GM21825 (cell line): ENCODE measurements around the gene ANTXRL.
"Not testable (repeated sequence)": the region's sequence is repeated elsewhere in the genome, so short reads cannot be mapped to it uniquely, and the experiment has no call there.

Experiments
- ATAC-seq: cut with Tn5 transposase; IDR thresholded peaks from one replicate; pipeline ENCODE4 v1.9.1; 2021; ENCODE audit warnings: mild to moderate bottlenecking, moderate library complexity; ENCODE audit not compliant: unreplicated experiment

The ANTXRL gene

DNA sequence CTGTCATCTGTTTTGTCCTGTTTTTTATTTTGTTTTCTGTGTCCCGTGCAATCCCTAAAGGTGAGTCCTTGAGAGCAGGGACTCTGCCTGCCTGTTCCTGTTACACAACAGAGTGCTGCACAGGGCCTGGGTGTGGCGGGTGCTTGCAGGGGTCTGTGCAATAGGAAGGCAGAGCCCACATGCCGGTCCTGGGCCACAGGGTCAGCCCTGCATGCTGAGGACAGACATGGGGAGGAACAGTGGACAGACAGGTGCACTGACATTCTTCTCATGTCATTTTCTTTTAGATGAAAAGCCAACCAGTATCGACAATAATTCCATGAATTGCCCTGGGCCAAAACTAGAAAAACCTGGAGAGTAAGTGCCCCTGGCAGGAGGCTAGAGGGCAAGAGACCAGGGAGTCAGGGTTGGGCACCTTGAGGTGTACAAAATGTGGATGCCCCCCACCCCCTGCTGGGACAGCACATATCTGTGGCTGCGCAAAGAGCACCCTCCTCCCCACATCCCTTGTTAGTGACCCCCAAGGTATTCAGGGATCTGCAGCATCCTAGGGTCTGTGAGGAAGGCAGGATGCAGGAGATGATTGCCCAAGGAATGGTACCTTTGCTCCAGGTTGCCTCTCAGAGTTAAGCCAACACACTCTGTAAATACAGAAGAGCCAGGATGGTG, 19.9 kb downstream of the ANTXRL start:
- no peak for ATAC-seq

DNA sequence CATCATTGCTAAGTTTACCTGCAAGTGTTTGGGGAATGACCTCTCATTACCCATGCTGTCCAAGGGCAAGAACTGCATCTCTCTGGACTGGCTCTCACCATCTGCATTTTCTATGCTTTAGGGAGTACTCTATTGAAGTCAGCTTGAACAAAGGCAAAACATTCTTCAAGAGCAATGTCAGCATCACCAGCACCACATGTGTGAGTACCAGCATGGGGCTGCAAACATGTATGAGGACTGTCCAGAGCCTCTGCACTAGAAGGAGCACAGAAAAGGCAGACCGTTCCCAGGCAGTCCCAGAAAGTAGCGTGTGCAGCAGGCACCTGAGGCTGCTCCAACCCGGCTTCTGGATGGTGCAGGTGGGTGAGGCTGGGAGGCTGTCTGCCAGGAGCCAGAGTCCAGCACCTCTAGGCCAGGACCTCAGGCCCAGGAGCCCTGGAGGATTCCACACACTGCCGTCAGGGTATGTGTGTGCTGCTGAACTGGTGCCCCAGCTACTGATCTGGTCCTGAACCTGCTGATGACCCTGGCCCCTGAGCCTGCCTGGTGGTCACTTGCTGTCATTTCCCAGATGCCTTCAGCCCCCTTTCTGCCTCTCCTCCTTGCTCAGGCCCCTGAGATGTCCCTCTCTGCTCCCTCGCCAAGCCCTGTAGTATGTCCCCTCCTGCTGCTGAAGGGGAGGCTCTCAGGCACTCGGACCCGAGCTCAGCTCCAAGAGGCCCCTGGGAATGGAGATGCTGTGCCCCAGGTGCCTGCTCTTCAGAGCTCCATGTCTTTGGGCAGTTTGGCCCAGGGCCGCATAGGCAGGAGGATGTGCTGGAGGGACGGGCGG, 20.7 kb downstream of the ANTXRL start:
- ATAC-seq = no peak

DNA sequence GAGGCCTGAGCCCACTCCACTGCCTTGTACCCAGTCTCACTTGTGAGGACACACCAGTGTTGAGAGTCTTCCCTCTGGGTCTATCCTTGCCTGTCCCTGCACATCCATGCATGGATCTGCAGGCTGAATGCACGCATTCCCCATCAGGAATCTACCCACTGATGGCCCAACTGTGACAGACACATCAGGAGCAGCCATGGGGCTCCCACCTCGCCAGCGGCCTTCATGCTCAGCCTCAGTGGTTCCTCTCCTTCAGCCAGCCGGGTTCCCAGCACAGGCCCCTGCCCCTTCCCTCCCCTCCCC, 21.3 kb downstream of the ANTXRL start:
- ATAC-seq = no peak

DNA sequence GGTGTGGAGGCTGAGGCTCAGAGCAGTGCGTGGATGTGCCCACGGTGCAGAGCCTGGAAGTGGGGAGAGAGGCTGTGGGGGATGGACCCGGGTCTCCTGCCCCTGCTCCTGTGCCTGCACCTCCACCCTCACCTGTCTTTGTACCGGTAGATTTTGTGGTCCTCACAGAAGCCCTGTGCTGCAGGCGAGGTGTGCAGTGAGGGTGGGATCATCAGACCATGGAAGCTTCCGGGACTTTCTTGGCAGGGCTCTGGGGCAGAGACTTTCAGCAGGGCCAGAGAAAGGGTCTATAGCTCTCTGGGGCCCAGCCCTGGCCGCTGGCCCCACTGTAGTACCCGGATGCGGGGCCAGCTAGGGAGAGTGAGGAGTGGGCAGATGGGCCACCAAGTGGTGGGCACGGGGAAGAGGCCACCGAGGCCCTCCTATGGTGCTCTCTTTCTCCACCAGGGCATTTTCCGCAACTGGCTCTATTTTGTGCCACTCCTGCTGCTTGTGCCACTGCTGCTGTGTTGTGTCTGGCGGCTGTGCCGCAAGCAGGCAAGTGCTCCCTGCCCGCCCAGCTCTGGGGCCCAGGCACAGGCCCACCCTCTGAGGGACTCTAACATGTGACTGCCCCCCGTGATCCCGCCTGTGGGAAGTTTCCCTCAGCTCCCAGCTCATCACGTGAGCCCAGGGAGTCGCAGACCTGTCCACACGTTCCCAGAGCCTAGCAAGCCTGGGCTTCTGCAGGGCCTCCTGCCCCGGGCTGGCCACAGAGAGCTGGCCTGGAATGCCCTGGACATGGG, 22.1 kb downstream of the ANTXRL start:
- ATAC-seq = no peak

DNA sequence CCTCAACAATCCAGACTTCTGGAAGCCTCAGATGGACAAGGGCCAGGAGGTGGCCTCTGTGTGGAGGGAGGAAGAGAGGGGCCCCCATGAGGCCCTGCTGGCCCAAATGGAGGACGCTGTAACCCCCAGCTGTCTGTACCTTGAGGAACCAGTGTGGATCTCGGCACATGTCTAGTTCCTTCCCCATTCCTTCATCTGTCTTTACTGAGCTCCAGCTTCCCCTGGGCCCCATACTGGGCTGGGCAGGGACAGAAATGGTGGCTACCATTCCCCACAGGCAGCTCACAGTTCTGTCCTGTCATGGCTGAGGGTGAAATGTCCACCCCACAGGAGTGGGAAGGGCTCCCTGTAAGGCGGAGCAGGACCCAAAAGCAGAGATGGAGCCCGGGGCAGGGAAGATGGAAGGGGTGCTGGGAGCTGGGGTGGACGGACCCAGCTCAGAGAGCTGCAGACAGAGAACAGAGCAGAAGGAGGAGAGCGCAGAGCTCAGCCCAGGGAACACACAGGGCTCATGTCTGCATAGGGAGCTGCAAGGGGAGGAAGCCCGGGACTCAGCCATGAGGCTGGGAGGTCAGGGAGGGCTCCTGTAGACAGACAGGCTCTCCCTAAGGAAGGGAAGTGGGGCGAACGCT, 22.8 kb downstream of the ANTXRL start:
- ATAC-seq = no peak

DNA sequence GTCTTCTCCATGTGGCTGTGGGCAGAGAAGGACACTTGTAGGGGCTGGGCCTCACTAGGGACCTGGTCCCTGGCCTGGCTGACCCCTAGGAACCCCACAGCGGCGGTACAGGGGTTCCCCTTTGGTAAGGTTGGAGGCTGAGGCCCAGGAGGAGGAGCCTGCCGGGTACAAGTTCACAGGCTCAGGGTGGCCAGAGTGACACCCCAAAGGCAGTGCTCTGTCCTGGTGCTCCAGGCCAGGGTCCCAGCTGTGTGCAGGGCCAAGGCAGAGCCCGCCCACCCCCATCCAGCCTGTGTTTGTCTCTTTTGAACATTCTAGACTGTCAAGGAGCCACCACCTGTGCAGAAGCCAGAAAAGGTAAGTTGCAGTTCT, 23.3 kb downstream of the ANTXRL start:
- ATAC-seq = no peak

DNA sequence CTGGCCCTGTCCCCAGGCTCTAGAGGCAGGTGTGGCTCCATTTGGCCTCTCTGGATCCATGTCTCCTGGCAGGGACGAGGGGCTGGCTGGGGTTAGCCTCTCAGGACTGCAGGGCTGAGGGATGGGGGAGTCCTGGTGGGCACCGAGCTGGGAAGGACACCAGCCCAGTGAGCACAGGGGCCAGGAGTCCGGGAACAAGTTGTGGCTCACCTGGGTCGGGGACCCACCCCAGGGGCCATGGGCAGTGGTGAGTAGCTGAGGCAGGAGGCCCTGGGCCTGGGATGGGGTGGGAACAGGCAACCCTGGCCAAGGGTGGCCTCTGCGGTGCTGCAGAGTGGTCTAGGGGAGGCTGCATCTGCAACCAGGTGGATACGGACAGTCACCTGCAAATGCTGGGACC, 24.1 kb downstream of the ANTXRL start:
- no peak for ATAC-seq

DNA sequence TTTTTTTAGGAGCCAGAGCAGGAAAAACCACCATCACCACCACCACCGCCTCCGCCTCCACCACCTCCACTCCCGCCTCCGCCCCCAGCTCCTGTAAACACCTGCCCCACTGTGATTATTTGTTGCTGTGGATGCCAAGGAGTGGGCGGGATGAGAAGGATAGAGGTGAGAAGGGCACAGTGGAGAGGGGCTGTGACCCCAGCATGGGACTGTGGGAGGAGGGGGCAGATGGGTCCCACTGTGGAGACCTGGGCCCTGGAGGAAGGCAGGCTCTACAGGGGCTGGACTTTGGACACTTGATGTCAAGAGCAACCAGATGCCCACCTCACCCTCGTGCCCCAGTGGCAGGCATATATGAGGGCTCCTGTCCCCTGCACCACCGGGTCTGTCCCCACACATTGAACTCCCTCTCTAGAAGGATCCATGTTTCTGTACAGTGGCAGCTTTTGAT, 24.7 kb downstream of the ANTXRL start:
- ATAC-seq = no peak

DNA sequence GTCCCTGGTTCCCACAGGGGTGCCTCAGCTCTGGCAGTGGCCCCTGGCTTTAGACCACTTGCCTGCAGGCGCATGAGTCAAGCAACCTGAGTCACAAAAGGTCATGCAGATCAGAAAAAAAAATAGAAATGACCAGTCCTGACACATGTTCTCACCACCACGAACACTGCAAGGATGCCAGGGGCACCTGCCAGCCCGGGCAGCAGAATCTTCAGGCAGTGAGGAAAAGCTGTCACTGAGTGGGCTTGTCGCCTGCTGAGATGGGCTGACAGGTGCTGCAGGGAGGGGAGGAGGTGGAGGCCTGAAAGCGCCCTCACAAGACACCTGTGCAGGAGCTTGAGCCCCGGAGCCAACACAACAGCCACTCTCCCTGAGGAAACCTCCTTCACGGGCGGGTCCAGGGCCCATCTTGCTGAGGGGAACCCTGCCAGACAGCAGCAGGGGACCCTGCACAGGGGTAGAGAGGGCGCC, 25.2 kb downstream of the ANTXRL start:
- ATAC-seq = not testable (repeated sequence)

DNA sequence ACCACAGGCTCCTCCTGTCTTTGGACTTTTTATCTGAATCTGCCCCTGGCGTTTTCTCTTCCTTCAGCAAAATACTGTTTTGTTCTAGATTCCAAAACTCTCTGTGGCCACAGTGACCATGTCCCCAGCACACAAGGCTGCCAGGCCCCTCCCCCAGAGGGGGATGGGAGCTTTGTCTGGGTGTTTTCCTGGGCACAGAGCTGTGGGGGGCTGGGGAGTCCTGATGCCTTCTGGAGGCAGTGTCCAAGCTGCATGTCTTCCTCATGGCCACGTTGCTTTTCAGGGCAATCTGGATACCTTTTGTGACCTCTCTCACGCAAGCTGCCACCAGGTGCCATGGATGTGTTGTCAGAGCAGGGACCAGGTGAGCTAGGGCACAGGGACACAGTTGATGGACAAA, 26.2 kb downstream of the ANTXRL start:
- no peak for ATAC-seq

DNA sequence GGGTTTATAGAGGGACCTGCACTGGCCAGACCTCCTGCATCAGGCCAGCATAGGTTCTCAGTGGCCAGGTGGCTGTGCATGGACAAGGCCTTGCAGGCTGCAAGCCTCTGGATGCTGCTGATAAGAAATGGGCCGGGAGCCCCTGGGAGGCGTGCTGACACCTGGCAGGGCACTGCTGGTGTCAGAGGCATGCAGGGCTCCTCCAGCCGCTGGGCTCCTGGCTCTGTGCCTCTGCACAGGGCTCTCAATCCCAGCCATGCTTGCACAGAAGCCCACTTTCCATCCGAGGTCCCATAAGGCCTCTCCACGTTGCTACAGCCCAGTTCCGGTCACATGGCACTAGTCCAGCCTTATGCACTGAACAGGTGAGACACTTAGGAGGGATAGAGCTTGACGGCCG, 27.3 kb downstream of the ANTXRL start:
- ATAC-seq = no peak

DNA sequence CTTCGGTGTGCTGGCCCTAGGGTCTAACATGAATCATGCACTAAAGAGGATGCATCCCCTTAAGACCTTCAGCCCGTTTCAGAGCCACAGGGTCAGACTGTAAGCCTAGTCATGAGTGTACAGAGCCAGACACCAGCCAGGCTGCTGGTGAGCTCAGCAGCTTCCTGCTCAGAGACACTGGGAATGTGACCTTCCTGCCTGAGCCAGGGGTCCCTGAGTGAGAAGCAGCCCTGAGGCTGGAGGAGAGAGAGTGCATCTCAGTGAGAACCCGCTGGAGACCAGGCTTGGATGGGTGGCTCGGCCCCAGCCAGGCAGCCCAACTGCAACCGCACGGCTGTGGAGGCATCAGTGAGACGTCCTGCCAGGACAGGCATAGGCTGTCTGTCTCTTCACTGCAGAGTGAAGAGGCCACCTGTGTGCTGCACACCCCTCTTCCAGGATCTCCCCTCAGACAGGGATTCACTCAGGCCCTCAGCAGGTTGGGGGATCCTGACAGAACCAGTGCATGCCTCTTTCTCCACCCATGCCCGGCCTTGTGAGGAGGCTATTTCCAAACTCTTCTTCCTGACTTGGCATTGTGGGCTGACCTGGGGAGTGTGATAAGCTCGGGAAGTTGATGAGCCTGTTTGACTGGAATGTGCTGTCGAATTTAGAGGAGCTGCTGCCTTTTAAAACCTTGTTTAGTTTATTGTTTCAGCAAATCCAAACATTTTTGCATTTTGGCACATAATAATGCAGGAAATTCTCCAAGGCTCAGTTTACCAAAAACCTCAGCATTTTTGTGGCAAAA, 28.5 kb downstream of the ANTXRL start:
- ATAC-seq = not testable (repeated sequence)

DNA sequence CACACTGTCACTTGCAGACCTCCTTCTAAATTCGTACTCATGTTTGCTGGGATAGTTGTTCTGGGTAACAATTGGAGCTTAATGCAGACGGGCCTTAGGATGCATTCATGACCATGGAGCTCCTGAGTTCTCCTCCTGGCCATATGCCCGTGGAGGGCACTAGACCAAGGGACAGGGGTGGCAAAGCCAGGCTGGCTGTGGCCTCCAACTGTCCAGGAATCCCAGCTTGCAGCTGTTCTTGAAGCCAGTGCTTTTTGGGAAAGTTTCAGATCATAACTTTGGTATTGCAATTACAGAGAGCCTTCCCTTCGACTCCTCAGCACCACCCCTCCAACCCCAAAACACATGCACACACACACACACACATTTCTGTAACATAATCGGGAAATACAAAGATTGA, 30.6 kb downstream of the ANTXRL start:
- no peak for ATAC-seq

DNA sequence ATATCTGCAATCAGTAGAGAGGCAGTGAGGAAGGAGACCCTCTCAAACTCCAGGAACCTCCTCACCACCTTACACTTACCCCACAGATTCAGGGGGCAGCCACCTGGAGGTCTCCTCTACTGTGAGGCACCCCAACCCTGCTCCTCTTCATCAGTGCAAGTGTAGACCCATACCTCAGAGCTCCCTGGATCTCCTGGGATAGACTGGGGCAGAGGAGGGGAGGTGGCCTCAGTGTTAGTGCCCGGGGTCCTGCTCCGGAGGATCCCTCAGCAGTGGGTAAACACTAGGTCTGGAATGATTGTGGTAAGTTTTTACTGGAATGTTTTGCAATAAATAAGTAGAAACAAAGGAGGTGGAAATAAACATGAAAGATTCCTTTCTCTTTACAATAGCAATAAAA, 31.1 kb downstream of the ANTXRL start:
- no peak for ATAC-seq

DNA sequence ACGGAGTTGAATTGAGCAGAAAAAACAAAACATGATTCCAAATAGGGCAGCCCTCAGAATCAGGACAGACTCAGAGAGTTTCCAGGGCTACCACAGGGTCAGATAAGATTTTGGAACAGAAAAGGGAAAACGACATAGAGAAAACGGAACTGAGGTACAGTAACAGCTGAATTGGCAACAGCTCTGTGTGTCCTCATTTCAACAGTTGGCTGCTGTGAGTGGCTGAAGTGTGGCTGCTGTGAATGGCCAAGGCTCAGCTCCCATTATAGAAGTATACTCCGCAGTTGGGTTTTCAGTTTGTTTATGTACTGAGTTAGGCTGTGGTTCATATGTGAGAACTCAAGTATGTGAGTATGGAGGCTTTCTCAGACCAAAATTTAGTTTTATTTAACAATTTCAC, 32.0 kb downstream of the ANTXRL start:
- no peak for ATAC-seq

DNA sequence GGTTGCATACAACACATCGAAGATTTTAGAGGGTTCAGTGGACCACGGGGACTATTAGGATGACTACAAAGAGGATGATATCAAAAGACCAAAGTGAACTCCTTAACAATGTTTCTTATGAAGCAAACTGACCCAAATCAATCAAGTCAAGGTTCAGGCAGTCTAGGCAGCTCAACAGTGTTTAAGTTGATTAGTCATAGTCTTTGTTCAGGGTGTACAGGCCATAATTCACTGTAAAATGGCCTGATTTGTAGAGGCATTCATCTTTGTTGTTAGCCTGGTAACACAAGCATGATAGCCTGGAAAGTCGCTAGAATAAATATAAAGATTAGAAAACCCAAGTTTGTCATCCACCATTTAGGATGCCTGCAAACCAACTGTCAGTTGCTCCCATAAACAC, 32.6 kb downstream of the ANTXRL start:
- ATAC-seq = no peak

DNA sequence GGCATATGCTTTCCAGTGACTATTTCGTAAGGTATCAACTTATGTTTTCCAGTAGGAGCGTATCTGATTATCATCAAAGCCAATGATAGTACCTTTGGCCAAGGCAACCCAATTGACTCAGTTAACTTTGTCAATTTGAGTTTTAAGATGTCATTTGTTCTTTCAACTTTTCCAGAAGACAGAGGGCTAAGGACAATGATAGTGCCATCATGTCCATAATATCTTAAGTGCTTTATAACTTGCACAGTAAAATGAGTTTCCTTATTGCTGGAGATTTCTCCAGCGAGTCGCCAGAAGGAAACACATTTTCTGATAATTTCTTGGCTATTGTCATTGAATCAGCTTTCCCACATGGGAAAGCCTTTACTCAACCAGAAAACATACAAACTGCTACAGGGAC, 35.0 kb downstream of the ANTXRL start:
- no peak for ATAC-seq

DNA sequence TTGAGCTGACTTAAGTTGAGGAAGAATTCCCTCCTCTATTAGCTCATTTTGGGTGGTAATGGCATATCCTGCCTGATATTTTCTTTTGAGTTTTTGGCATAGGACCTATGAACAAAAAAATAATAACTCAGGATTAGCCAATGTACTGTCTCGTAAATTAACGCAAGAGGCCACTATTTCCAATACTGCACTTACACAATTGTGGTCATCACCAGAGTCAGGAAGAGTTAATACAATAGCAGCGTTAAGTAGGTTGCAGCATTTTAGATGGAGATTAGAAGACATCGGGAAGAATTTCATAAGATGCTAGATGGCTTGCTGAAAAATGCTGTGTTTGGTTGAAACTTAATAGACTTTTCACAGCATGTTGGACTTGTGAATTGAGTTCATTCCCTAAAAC, 36.4 kb downstream of the ANTXRL start:
- no peak for ATAC-seq

DNA sequence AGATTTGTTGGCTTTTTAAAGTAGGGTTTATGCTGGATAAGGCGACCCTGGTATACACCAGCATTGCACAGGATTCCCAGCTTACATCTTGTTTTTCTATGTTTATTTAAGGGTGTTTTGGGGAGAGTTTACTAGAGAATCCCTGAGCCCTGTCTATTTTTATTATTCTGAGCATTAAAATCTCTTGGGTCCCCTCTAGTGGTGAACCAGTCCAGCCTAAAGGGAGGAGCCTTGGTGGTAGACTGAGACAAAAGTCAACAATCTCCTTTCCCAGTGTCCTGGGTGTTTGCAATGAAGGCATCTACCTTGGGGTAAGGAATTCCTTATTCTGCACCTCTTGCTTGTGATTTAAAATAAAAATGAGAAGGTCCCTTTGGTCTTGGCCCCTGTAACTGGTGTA, 38.2 kb downstream of the ANTXRL start:
- no peak for ATAC-seq

DNA sequence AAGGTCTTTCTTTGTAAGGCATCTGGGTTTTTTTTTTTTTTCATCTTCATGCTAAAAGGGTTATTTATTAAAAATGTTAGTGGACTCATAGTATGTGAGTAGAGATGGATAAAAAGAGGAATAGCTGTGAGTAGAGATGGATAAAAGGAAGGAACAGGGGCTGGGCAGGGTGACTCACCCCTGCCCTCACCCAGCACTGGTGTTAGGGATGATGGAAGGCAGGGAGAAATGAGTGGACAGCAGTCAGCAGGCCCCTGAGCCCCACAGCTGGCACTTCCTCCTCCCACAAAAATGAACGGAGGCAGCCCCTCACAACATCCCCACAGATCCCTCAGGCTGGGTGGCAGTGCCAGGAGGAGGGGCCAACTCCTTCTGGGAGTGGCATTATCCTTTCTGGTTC, 39.3 kb downstream of the ANTXRL start:
- ATAC-seq = no peak

DNA sequence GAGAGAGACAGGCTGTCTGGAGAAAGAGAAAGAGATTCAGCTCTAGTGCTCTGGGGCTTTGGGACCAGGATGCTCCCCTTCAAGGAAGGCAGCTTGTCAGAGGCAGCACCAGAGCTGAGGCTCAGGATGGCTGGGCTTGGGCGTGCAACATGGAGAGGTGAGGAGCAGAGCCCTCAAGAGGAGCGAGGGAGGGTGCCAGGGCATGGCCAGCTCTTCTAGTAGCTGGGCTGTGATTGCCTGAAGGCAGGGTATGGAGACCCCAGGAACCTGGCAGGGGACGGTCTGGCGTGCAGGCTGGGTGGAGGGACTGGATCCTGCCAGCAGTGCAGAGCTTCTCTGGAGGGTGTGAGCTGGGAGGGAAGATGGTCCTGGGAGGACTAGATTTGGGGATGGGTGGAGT, 40.2 kb downstream of the ANTXRL start:
- no peak for ATAC-seq
